GM23338 (cell line): ENCODE measurements around the gene SASH1. TPM values are rescaled to one million over a fixed set of nuclear protein-coding genes. Genes with fewer than 3 reads are reported as not detected.

Experiments used
- ATAC-seq: fragments of 200-7000 bp; cut with Tn5 transposase; 3 replicates; pipeline ENCODE4 v1.9.1; 2020
- DNase-seq: peaks from one replicate; pipeline ENCODE4 v3.0.0-alpha.2; 2015; ENCODE audit warnings: low spot score
- H2AFZ ChIP-seq: fragments of 200-600 bp; sonication (generic); 2 replicates; pipeline ENCODE4 v1.8.0; 2016; ENCODE audit warnings: antibody characterized with exemption, mild to moderate bottlenecking, moderate library complexity
- H3F3A ChIP-seq: fragments of 200-600 bp; sonication (generic); replicated peaks from 2 replicates; pipeline ENCODE4 v1.8.0; 2017; ENCODE audit warnings: antibody characterized with exemption, mixed run types, low read depth
- H3K27ac ChIP-seq: fragments of 200-600 bp; sonication (generic); 2 replicates; pipeline ENCODE4 v1.6.1; 2016; ENCODE audit warnings: low read depth
- H3K27me3 ChIP-seq: fragments of 200-600 bp; sonication (generic); 2 replicates; pipeline ENCODE4 v1.8.0; 2016; ENCODE audit warnings: mild to moderate bottlenecking, mixed run types, moderate library complexity; ENCODE audit not compliant: insufficient read depth
- H3K36me3 ChIP-seq: fragments of 200-600 bp; sonication (generic); 2 replicates; pipeline ENCODE4 v1.8.0; 2016; ENCODE audit warnings: mild to moderate bottlenecking; ENCODE audit not compliant: insufficient read depth
- H3K4me1 ChIP-seq: fragments of 200-600 bp; sonication (generic); 2 replicates; pipeline ENCODE4 v1.8.0; 2016; ENCODE audit warnings: mild to moderate bottlenecking, moderate library complexity; ENCODE audit not compliant: insufficient read depth
- H3K4me2 ChIP-seq: fragments of 200-600 bp; sonication (generic); 2 replicates; pipeline ENCODE4 v1.7.1; 2017; ENCODE audit warnings: mixed run types
- H3K4me3 ChIP-seq: fragments of 200-600 bp; sonication (generic); 2 replicates; pipeline ENCODE4 v1.6.1; 2016; ENCODE audit warnings: mixed run types
- H3K79me2 ChIP-seq: fragments of 200-600 bp; sonication (generic); replicated peaks from 2 replicates; pipeline ENCODE4 v1.8.0; 2017; ENCODE audit warnings: mild to moderate bottlenecking; ENCODE audit not compliant: insufficient read depth
- H3K9me2 ChIP-seq: fragments of 200-600 bp; sonication (generic); 2 replicates; pipeline ENCODE4 v1.8.0; 2017; ENCODE audit not compliant: insufficient read depth
- H4K20me1 ChIP-seq: fragments of 200-600 bp; sonication (generic); replicated peaks from 2 replicates; pipeline ENCODE4 v1.8.0; 2017; ENCODE audit warnings: mild to moderate bottlenecking; ENCODE audit not compliant: insufficient read depth
- H3K27ac Mint-ChIP-seq: 2 replicates; pipeline ENCODE4 v1.8.0; 2020; ENCODE audit warnings: inconsistent platforms, mild to moderate bottlenecking, moderate library complexity, mixed read lengths
- H3K27me3 Mint-ChIP-seq: 3 replicates; pipeline ENCODE4 v1.8.0; 2022; ENCODE audit warnings: low read depth, mild to moderate bottlenecking, moderate library complexity, mixed read lengths, inconsistent platforms; ENCODE audit not compliant: insufficient read depth, poor library complexity
- H3K36me3 Mint-ChIP-seq: 3 replicates; pipeline ENCODE4 v1.8.0; 2021; ENCODE audit warnings: low read depth, mild to moderate bottlenecking, inconsistent platforms, moderate library complexity, mixed read lengths
- H3K4me1 Mint-ChIP-seq: 3 replicates; pipeline ENCODE4 v1.8.0; 2020; ENCODE audit warnings: mild to moderate bottlenecking, inconsistent platforms, mixed read lengths
- H3K4me3 Mint-ChIP-seq: 3 replicates; pipeline ENCODE4 v1.8.0; 2021; ENCODE audit warnings: moderate library complexity, mild to moderate bottlenecking, inconsistent platforms, mixed read lengths
- H3K9me3 Mint-ChIP-seq: 3 replicates; pipeline ENCODE4 v1.8.0; 2020; ENCODE audit warnings: moderate library complexity, mild to moderate bottlenecking, inconsistent platforms, mixed read lengths
- CTCF ChIP-seq, 2 experiments: fragments of 200-600 bp in 1 of 2; sonication (generic) in 1 of 2; conservative IDR thresholded peaks; 2 replicates each; pipeline versions ENCODE4 v1.5.1 to v1.6.1; 2016 to 2017; ENCODE audit warnings: antibody characterized with exemption in 2 of 2, low read depth in 2 of 2, mild to moderate bottlenecking in 2 of 2, moderate library complexity in 1 of 2
- ETS1 ChIP-seq: IDR thresholded peaks from 2 replicates; pipeline ENCODE4 v1.6.1; 2016; ENCODE audit warnings: antibody characterized with exemption
- EZH2 ChIP-seq: fragments of 200-600 bp; sonication (generic); IDR thresholded peaks from one replicate; pipeline ENCODE4 v1.8.0; 2017; ENCODE audit warnings: antibody characterized with exemption, mild to moderate bottlenecking, low read depth; ENCODE audit not compliant: unreplicated experiment
- JUNB ChIP-seq: IDR thresholded peaks from one replicate; pipeline ENCODE4 v1.6.1; 2016; ENCODE audit warnings: antibody characterized with exemption; ENCODE audit not compliant: unreplicated experiment
- ZNF114 ChIP-seq: fragments of 250-450 bp; sonication (Bioruptor Pico); IDR thresholded peaks from 2 replicates; pipeline ENCODE4 v1.5.0; 2020; ENCODE audit warnings: mild to moderate bottlenecking, moderate library complexity
- ZNF331 ChIP-seq: fragments of 250-450 bp; sonication (Bioruptor Pico); IDR thresholded peaks from 2 replicates; pipeline ENCODE4 v1.5.0; 2020; ENCODE audit warnings: low read depth, mild to moderate bottlenecking, moderate library complexity
- polyA plus RNA-seq: library from polyadenylated mRNA; unstranded; fragments of >200 nt; fragmentation: Nextera tagmentation; extraction: Ambion mirVana; gene quantifications from 2 replicates; pipeline ENCODE4 v1.2.1, GENCODE V29; 2016
- total RNA-seq: library from RNA; depleted of rRNA; stranded (reverse); fragments of >200 nt; shearing (Covaris generic); gene quantifications from 2 replicates; pipeline ENCODE4 v1.2.3, GENCODE V29; 2014
- TF ChIP-seq, protein P1 (sequence below): fragments of 250-450 bp; sonication (Bioruptor Pico); IDR thresholded peaks from 2 replicates; pipeline ENCODE4 v1.5.0; 2020; ENCODE audit warnings: mild to moderate bottlenecking, moderate library complexity

The SASH1 gene
- total and polyA plus RNA-seq, 2 experiments from 2014 or later, result 8.2 to 30.2 TPM

DNA sequence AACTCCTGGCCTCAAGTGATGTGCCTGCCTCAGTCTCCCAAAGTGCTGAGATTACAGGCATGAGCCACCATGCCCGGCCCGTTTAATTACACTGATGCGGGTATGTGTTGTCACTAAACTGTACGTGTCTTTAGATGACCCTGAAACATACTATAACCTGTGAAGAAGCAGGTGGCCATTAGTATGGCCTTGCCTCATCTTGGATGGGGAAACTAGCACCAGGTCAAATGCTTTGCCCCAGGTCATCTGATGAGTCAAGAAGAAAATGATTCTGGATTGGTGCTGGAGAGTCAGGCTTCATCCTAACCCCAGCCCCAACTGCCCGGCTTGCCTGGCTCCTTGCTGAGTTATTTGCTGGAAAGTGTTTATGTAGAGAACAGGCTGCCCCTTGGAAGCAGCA, 2.9 kb upstream of the SASH1 start:
- Mint-ChIP-seq H3K4me1 (peaks cover 25% of the 10 kb centered on the region), H3K27ac (no peak overlapping the region), H3K27me3 (peaks cover 6% of the 10 kb centered on the region), H3K9me3 (no peaks in the 10 kb centered on the region), H3K4me3 (no peak overlapping the region), H3K36me3 (no peaks in the 10 kb centered on the region)
- Histone ChIP-seq H2AFZ (no peak overlapping the region), H3K4me2 (no peak overlapping the region), H3K27me3 (peaks cover 11% of the 10 kb centered on the region; the same call in 1 of the 2 replicates), H3K4me3 (no peak overlapping the region), H3F3A (peaks cover 12% of the 10 kb centered on the region; the same call in 1 of the 2 replicates), H3K9me2 (no peaks in the 10 kb centered on the region), H4K20me1 (no peaks in the 10 kb centered on the region), H3K4me1 (peaks cover 23% of the 10 kb centered on the region), H3K36me3 (no peaks in the 10 kb centered on the region), H3K27ac (no peak overlapping the region), H3K79me2 (peaks cover 17% of the 10 kb centered on the region)
- ATAC-seq (no peak), DNase-seq (no peak)
- TF ChIP-seq ZNF114 (CRISPR knock-in tag) (no peak), ETS1 (no peak), JUNB (no peak), CTCF (conservative IDR thresholded peaks at IDR 0.05; ENCODE audit: low read depth in 2 of 2) (no peak), ZNF331 (CRISPR knock-in tag) (no peak), EZH2 (no peak)
- TF ChIP-seq, protein P1, sequence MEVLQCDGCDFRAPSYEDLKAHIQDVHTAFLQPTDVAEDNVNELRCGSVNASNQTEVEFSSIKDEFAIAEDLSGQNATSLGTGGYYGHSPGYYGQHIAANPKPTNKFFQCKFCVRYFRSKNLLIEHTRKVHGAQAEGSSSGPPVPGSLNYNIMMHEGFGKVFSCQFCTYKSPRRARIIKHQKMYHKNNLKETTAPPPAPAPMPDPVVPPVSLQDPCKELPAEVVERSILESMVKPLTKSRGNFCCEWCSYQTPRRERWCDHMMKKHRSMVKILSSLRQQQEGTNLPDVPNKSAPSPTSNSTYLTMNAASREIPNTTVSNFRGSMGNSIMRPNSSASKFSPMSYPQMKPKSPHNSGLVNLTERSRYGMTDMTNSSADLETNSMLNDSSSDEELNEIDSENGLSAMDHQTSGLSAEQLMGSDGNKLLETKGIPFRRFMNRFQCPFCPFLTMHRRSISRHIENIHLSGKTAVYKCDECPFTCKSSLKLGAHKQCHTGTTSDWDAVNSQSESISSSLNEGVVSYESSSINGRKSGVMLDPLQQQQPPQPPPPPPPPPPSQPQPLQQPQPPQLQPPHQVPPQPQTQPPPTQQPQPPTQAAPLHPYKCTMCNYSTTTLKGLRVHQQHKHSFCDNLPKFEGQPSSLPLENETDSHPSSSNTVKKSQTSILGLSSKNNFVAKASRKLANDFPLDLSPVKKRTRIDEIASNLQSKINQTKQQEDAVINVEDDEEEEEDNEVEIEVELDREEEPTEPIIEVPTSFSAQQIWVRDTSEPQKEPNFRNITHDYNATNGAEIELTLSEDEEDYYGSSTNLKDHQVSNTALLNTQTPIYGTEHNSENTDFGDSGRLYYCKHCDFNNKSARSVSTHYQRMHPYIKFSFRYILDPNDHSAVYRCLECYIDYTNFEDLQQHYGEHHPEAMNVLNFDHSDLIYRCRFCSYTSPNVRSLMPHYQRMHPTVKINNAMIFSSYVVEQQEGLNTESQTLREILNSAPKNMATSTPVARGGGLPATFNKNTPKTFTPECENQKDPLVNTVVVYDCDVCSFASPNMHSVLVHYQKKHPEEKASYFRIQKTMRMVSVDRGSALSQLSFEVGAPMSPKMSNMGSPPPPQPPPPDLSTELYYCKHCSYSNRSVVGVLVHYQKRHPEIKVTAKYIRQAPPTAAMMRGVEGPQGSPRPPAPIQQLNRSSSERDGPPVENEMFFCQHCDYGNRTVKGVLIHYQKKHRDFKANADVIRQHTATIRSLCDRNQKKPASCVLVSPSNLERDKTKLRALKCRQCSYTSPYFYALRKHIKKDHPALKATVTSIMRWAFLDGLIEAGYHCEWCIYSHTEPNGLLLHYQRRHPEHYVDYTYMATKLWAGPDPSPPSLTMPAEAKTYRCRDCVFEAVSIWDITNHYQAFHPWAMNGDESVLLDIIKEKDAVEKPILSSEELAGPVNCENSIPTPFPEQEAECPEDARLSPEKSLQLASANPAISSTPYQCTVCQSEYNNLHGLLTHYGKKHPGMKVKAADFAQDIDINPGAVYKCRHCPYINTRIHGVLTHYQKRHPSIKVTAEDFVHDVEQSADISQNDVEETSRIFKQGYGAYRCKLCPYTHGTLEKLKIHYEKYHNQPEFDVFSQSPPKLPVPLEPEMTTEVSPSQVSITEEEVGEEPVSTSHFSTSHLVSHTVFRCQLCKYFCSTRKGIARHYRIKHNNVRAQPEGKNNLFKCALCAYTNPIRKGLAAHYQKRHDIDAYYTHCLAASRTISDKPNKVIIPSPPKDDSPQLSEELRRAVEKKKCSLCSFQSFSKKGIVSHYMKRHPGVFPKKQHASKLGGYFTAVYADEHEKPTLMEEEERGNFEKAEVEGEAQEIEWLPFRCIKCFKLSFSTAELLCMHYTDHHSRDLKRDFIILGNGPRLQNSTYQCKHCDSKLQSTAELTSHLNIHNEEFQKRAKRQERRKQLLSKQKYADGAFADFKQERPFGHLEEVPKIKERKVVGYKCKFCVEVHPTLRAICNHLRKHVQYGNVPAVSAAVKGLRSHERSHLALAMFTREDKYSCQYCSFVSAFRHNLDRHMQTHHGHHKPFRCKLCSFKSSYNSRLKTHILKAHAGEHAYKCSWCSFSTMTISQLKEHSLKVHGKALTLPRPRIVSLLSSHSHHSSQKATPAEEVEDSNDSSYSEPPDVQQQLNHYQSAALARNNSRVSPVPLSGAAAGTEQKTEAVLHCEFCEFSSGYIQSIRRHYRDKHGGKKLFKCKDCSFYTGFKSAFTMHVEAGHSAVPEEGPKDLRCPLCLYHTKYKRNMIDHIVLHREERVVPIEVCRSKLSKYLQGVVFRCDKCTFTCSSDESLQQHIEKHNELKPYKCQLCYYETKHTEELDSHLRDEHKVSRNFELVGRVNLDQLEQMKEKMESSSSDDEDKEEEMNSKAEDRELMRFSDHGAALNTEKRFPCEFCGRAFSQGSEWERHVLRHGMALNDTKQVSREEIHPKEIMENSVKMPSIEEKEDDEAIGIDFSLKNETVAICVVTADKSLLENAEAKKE (CRISPR knock-in tag), result no peak
